GM18526 (cell line): Measurements from ENCODE around the gene MCOLN2.

ENCODE experiments used
- POLR2A ChIP-seq: IDR thresholded peaks from 3 replicates; pipeline ENCODE4 v1.6.1; 2011; ENCODE audit not compliant: insufficient read length; ENCODE audit errors: extremely low read depth

The MCOLN2 gene

DNA sequence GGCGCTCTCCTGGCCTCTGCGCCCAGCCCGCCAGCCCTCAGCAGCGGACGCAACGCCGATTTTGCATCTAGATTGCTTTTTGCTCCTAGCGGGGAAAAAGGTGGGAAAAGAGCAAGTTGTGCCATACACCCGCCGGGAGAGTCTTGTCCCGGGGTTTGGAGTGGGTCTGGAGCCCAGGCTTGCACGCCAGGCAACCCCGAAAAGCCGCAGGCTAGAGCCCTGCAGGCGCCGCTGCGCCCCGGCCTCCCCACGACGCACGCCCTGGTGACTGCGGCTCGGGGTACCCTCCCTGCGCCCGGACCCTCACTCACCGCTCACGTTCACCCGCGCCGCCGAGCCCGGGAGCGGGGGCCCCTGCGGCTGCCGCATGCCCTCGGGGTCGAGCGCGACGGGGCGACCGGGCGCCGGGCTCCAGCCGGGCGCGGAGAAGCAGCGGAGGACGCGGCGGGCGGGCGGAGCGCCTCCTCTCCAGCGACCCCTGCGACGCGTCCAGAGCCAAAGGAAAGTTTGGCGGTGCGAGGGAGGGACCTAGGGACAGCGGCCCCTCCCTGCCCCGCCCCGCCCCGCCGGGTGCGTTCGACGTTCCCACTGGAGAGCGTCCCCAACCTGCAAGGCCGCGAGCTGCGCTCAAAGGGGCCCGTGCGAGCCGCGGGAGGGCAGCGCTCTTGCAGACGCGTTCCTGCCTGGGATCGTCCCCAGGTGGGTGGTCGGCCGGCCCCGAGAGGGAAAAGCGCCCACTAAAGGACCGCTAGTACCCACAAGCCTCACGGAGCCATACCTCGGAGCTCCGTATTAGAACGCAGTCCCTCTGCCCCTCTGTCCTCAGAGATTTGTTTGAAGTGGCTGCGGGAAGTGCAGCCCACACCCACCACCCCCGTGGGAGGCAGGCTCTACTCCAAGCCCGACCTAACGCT, 104.0 kb downstream of the MCOLN2 start, which contains the start of gene LPAR3:
LPAR3 (minus strand) TSS at position 502 of the 914 bp plus-strand sequence. CDS start 27,086 bp downstream, outside the sequence.
- TF ChIP-seq POLR2A, result no peak

DNA sequence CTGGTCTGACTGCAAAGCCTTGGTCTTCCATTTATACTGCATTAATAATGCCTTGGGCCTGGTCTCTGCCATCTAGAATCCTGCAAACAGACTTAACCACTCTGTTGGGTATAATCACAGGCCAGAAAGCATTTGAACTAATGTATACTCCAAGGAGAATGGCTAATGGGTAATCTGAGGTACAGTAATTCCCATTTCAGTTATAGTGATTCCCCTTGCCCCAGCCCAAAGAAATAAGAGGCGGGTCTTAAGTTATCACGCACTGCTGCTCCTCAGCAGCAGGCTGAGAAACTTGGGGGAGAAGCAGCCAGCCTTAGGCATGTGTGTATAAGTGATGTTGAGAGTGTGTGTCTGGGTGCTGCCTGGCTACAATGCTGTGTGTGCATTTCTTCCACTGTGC, 106.3 kb downstream of the MCOLN2 start:
- TF ChIP-seq POLR2A, result no peak

DNA sequence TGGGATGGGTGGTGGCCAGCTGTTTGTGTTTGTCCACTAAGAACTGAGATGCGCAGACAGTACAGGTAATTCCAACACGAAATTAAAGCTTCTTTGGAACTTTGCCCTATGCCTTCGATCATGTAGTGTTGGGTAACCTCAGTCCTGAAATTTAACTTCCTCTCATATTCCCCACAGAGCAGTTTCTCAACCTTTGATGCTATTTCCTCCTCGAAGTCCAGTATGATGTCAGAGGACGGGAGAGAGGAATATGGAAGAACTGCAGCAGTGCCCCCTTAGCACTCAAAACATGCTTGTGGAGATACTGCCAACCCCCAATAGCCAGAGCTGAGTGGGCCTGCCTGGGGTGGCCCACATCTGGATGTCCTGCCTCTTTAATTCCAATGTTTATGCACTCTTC, 107.5 kb downstream of the MCOLN2 start:
- TF ChIP-seq POLR2A, result no peak

DNA sequence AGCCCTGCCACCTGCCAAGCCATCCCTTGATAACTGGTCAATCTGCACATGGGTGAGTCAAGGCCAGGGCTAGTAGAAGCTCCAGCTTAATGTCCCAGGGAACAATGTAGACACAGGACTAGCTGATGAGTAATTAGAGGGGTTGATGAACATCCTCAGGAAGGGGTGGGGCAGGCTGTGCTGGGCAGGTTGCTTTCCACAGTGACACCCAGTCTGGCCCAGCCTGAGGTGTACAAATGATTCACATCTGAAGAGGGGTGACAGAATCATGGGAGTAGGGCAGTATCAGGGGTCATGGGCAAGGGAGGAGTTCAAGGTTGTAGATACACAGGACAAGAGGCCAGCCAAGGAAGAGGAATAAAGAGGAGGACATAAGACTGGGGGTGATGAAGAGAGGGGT, 108.2 kb downstream of the MCOLN2 start:
- TF ChIP-seq POLR2A, result no peak

DNA sequence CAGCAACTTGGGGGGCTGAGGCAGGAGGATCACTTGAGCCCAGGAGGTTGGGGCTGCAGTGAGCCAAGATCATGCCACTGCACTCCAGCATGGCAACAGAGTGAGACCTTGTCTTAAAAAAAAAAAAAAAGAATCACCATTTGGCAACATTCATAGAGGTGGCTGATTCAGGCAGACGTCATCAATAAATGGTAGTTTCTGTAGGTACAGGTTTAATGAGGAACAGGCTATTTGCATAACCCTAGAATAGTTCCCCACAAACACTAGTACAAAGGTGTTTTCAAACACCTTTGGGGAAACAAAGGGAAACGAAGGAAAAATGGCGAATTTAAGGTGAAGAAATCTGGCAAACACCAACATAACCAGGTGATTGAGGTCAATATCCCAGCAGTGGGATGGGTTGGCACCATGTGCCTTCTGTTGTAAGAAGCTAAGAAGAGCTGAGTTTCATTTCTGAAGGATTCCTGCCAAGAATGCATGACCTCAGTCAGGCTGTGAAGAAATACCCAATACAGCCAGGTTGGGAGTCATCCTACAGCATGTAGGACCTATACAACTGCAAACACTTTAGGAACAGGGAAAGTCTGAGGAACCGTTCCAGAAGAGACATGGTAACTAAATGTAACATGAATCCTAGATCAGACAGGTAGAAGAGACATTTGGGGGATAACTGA, 109.5 kb downstream of the MCOLN2 start:
- TF ChIP-seq POLR2A, result no peak

DNA sequence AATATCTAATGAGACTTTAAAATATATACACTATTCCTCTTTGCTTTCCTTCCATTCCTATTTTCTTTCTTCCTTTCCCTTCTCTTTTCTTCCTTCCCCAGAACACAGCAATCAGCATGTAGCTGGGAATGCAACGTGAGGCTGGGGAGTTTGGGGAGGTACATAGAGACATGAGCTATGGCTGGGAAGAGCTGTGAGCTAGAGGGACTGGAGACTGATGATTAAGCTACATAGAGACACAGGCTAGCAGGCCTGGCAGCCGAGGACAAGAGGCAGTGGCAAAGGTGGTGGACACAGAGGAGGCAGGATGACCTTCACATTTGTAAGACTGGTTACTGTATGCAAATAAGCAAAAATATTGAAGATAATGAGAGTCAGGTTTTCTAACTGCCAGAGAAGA, 111.4 kb downstream of the MCOLN2 start:
- TF ChIP-seq POLR2A, result no peak

DNA sequence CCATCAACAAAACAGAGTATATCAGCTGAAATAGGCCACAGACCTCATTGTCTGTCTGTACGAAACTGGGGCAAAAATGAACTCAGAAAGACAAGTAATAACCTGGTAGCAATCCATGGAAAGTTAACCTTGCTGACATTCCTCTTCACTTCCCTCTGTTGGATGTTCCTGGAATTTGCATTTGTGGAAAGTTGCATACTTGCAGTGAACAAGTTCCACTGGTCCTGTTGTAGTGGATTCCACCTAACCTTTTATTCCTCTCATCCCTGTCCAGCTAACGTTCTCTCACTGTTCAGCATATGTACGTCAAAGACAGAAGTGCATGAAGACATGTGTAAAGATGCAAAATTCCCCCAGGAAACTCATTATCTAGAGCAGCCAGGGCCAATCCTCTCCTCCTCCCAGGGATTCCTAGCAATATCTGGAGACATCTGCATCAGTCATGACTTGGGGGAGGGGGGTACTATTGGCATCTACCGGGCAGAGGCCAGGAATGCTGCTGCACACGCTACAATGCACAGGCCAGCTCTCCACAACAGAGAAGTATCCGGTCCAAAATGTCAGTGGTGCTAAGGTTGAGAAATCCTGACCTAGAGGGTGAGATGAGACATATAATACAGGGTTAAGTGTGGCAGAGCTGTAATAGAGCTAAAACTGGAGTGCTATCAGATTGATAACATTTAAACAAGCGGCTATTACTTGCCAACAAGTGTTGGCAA, 112.1 kb downstream of the MCOLN2 start:
- no peak for TF ChIP-seq POLR2A

DNA sequence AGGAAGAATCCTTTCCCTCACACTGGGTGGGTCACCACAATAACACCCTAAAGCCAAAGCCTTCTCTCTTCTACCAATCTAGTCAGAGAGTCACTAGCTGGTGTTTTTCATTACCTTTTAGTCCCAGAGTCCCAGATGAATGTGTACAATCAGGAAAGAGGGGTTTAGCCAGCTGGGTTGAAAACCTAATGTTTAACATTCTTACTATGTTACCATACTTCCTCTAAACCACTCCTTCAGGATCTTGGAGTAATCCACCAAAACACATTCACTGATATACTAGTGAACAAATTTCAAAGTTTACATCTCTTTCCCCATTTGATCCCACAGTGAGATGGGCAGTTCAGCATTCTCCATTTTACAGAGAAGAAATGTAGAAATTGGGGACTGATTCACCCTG, 113.6 kb downstream of the MCOLN2 start:
- TF ChIP-seq POLR2A, result no peak

DNA sequence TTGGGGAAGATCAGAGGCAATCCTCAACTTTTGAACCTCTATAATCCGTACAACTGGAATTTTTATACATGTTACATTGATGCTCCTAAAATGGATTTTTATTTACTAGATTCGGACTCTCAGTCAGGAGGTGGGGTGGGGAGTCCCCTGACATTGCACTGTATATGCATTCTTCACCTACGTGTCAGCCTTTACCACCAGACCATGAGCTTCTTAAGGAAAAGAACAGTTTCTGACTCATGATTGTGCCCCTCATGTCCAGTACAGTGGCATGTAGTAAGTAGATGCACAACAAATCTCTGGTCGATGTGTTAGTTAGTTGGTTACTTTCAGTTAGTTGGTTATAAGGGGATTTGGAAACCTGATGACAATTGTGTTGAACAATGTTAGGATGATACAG, 119.3 kb downstream of the MCOLN2 start:
- no peak for TF ChIP-seq POLR2A

DNA sequence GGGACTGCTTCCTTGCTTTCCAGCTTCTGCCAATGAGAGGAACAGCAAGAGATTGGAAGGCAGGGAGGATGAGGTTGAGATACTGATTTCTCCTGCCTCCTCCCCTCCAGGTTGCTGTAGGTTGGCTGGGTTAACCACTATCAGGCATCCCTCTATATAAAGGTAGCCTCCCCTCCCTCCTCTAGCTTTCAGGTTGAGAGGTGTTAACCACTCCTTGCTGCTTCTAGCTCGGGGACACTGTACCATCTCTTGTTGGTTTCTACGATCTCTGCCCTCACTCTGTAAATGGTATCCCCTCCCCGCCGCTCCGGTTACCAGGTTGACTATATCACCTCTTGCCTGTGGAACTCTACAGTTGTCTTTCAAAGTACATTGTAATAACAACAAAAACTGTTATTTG, 120.6 kb downstream of the MCOLN2 start:
- TF ChIP-seq POLR2A, result no peak
